Transverse colon (tissue), 4 donors: Measurements from ENCODE around the gene PLD3. TPM values are rescaled to one million over a fixed set of nuclear protein-coding genes. Genes with fewer than 3 reads are reported as not detected.

Source experiments
- DNase-seq: peaks from one replicate; pipeline ENCODE4 v3.0.0-alpha.2; 2019
- H3K27ac ChIP-seq, 4 donors: fragments of 200-600 bp; sonication (generic); 2 replicates each; pipeline ENCODE4 v1.5.1; 2016 to 2018; ENCODE audit warnings: inconsistent platforms in 4 of 4
- H3K27me3 ChIP-seq: fragments of 200-600 bp; sonication (generic); 2 replicates; pipeline ENCODE4 v1.5.1; 2017; ENCODE audit warnings: inconsistent platforms
- H3K36me3 ChIP-seq, 4 donors: fragments of 200-600 bp; sonication (generic); 2 replicates each; pipeline ENCODE4 v1.5.1; 2017 to 2019; ENCODE audit warnings: inconsistent platforms in 4 of 4
- H3K4me1 ChIP-seq, 4 donors: fragments of 200-600 bp; sonication (generic); 2 replicates each; pipeline ENCODE4 v1.5.1; 2017 to 2020; ENCODE audit warnings: inconsistent platforms in 4 of 4
- H3K4me3 ChIP-seq, 4 donors: fragments of 200-600 bp; sonication (generic); 1 replicate in 1 of 4; 2 replicates in 3 of 4; pipeline versions ENCODE4 v1.5.1 to v1.6.1; 2017 to 2019; ENCODE audit warnings: inconsistent platforms in 4 of 4
- H3K9me3 ChIP-seq, 2 donors: fragments of 200-600 bp; sonication (generic); 2 replicates each; pipeline ENCODE4 v1.5.1; 2017 to 2019; ENCODE audit warnings: inconsistent platforms in 2 of 2
- CTCF ChIP-seq, 5 experiments: fragments of 200-600 bp in 3 of 5; fragments of 450-650 bp in 2 of 5; sonication (generic) in 3 of 5; IDR thresholded peaks; 1 replicate in 2 of 5; 2 replicates in 3 of 5; pipeline ENCODE4 v1.5.1; 2016 to 2017; ENCODE audit warnings: antibody characterized with exemption in 5 of 5, inconsistent platforms in 3 of 5, mild to moderate bottlenecking in 2 of 5, moderate library complexity in 1 of 5
- EP300 ChIP-seq: sonication (generic); formaldehyde crosslinking; IDR thresholded peaks from one replicate; pipeline ENCODE4 v1.6.1; 2017; ENCODE audit warnings: antibody characterized with exemption, low read depth
- POLR2A ChIP-seq: fragments of 450-650 bp; IDR thresholded peaks from one replicate; pipeline ENCODE4 v1.6.1; 2016; ENCODE audit warnings: antibody characterized with exemption, mild to moderate bottlenecking, moderate library complexity
- POLR2AphosphoS5 ChIP-seq, 3 donors: sonication (generic); formaldehyde crosslinking; IDR thresholded peaks; one replicate each; pipeline ENCODE4 v1.6.1; 2016; ENCODE audit warnings: antibody characterized with exemption in 3 of 3
- WGBS, 2 donors: methylation state at CpG; one replicate each; pipeline ENCODE4 v1.1.5; 2018; ENCODE audit warnings: low coverage in 1 of 2; 5-methylcytosine and 5-hydroxymethylcytosine counted together
- in situ Hi-C, 4 donors: fragments of 200-750 bp; cut with MboI; loops; one replicate each; pipeline versions ENCODE4 v1.15.0 to v1.15.1; 2017; ENCODE audit warnings: low sequenced_read_pairs in 3 of 4, low pct_ligation_motif_present in 1 of 4, low pct_unique_long_range_greater_than_20kb in 1 of 4
- intact Hi-C: fragments of 100-400 bp; cut with DNase I; formaldehyde crosslinking; loops from one replicate; pipeline ENCODE4 v1.15.1; 2023; ENCODE audit warnings: low total_unique reads
- total RNA-seq, 4 donors: library from RNA; depleted of rRNA; stranded (reverse); fragments of >200 nt; gene quantifications; one replicate each; pipeline ENCODE4 v1.1.0, GENCODE V29; 2016

The PLD3 gene
- total RNA-seq, 4 donors from 2014 or later = 91.6 to 322 (median 179) TPM

GRCh38 chr19:40313229-40313983, 35.1 kb upstream of the PLD3 start:
- no peak overlapping the region for H3K4me3 ChIP-seq
- H3K27ac ChIP-seq = no peak overlapping the region
- peaks cover 0 to 5% (median 0%) of the 10 kb centered on the region in 4 donors for H3K36me3 ChIP-seq
- intact Hi-C loops (no loop called here), in situ Hi-C loops (loop anchor here in 1 of 4 donors (25.0 kb wide), 1 partner anchor 274 kb away; the partner anchor contains the start of gene SHKBP1)
- no peak for DNase-seq
- no peaks in the 10 kb centered on the region for H3K9me3 ChIP-seq
- no peak for TF ChIP-seq EP300
- no peak for TF ChIP-seq POLR2AphosphoS5 (IDR thresholded peaks at IDR 0.05)
- TF ChIP-seq POLR2A = no peak
- TF ChIP-seq CTCF (IDR thresholded peaks at IDR 0.05) = no peak
- no peaks in the 10 kb centered on the region for H3K27me3 ChIP-seq
- WGBS, 2 donors = 93 to 100% methylated on average over 6 to 9 of the region's 9 CpGs
- no peaks in the 10 kb centered on the region for H3K4me1 ChIP-seq

- TF ChIP-seq POLR2AphosphoS5 (IDR thresholded peaks at IDR 0.05) = no peak
- TF ChIP-seq EP300 = no peak
- no peak for TF ChIP-seq CTCF (IDR thresholded peaks at IDR 0.05)
- no peak for TF ChIP-seq POLR2A
- 84 to 94% methylated on average over 2 of the region's 2 CpGs for WGBS, 2 donors
- Histone ChIP-seq H3K4me3 (no peak overlapping the region), H3K27ac (no peak overlapping the region), H3K4me1 (no peaks in the 10 kb centered on the region), H3K9me3 (no peaks in the 10 kb centered on the region), H3K36me3 (peaks cover 0 to 9% (median 0%) of the 10 kb centered on the region in 4 donors), H3K27me3 (no peaks in the 10 kb centered on the region)
- intact Hi-C loops = no loop called here
- in situ Hi-C loops = loop anchor here in 1 of 4 donors (25.0 kb wide), 1 partner anchor 273 kb away; the partner anchor contains the start of gene SHKBP1
- no peak for DNase-seq
Observed at GRCh38 chr19:40314656-40315055, 33.8 kb upstream of the PLD3 start.

GRCh38 chr19:40315812-40316470, 32.6 kb upstream of the PLD3 start:
- in situ Hi-C loops = loop anchor here in 1 of 4 donors (25.0 kb wide), 1 partner anchor 271 kb away; the partner anchor contains the start of gene SHKBP1
- 80 to 100% methylated on average over 1 to 5 of the region's 5 CpGs for WGBS, 2 donors
- intact Hi-C loops = no loop called here

GRCh38 chr19:40317338-40317737, 31.2 kb upstream of the PLD3 start:
- in situ Hi-C loops (loop anchor here in 1 of 4 donors (25.0 kb wide), 1 partner anchor 270 kb away; the partner anchor contains the start of gene SHKBP1), intact Hi-C loops (no loop called here)
- H3K27me3 ChIP-seq = no peaks in the 10 kb centered on the region
- DNase-seq = no peak
- peaks cover 0 to 26% (median 7%) of the 10 kb centered on the region in 4 donors for H3K36me3 ChIP-seq
- H3K27ac ChIP-seq = no peak overlapping the region
- H3K4me1 ChIP-seq = no peaks in the 10 kb centered on the region
- no peak for TF ChIP-seq POLR2AphosphoS5 (IDR thresholded peaks at IDR 0.05)
- TF ChIP-seq POLR2A = no peak
- TF ChIP-seq EP300 = no peak
- no peaks in the 10 kb centered on the region for H3K9me3 ChIP-seq
- 80 to 86% methylated on average over 7 of the region's 7 CpGs for WGBS, 2 donors
- H3K4me3 ChIP-seq = no peak overlapping the region

More at GRCh38 chr19:40315812-40316470, 32.6 kb upstream of the PLD3 start:
- Histone ChIP-seq H3K27me3 (no peaks in the 10 kb centered on the region), H3K36me3 (peaks cover 0 to 12% (median 0%) of the 10 kb centered on the region in 4 donors), H3K4me1 (no peaks in the 10 kb centered on the region), H3K27ac (no peak overlapping the region), H3K4me3 (no peak overlapping the region), H3K9me3 (no peaks in the 10 kb centered on the region)
- no peak for DNase-seq
- no peak for TF ChIP-seq EP300

- in situ Hi-C loops (loop anchor here in 1 of 4 donors (25.0 kb wide), 1 partner anchor 267 kb away; the partner anchor contains the start of gene SHKBP1), intact Hi-C loops (no loop called here)
- H3K36me3 ChIP-seq = peaks cover 0 to 54% (median 19%) of the 10 kb centered on the region in 4 donors
- no peaks in the 10 kb centered on the region for H3K27me3 ChIP-seq
- no peak overlapping the region for H3K27ac ChIP-seq
- H3K9me3 ChIP-seq = no peaks in the 10 kb centered on the region
- TF ChIP-seq EP300 (no peak), POLR2A (no peak), CTCF (IDR thresholded peaks at IDR 0.05) (no peak), POLR2AphosphoS5 (IDR thresholded peaks at IDR 0.05) (no peak)
- no peaks in the 10 kb centered on the region for H3K4me1 ChIP-seq
- WGBS, 2 donors = 87 to 100% methylated on average over 1 to 7 of the region's 7 CpGs
- no peak for DNase-seq
- no peak overlapping the region for H3K4me3 ChIP-seq
Observed at GRCh38 chr19:40320558-40320935, 27.9 kb upstream of the PLD3 start.
